H1 (cell line): ENCODE measurements around the gene FAM136A. TPM values are rescaled to one million over a fixed set of nuclear protein-coding genes. Genes with fewer than 3 reads are reported as not detected.

Experiments used
- CBX5 ChIP-seq: fragments of 300-800, 300-1000 bp; sonication (generic); IDR thresholded peaks from 2 replicates; pipeline ENCODE4 v1.7.1; 2016; ENCODE audit warnings: antibody characterized with exemption, low read length, low read depth
- CHD2 ChIP-seq: IDR thresholded peaks from 2 replicates; pipeline ENCODE4 v1.6.1; 2012; ENCODE audit warnings: low read length, improper control_type of control experiment
- CHD7 ChIP-seq: fragments of 300-600 bp; sonication (generic); IDR thresholded peaks from 2 replicates; pipeline ENCODE4 v1.7.1; 2012; ENCODE audit warnings: low read length, moderate library complexity, mild to moderate bottlenecking, inconsistent platforms; ENCODE audit not compliant: insufficient replicate concordance
- EP300 ChIP-seq, 2 experiments: IDR thresholded peaks; 1 replicate in 1 of 2; 2 replicates in 1 of 2; pipeline ENCODE4 v1.6.1; 2011 to 2012; ENCODE audit warnings: low read depth in 2 of 2, low read length in 2 of 2, mild to moderate bottlenecking in 2 of 2, borderline replicate concordance in 1 of 2, inconsistent platforms in 1 of 2, moderate library complexity in 1 of 2
- HDAC2 ChIP-seq, 2 experiments: fragments of 300-600 bp in 1 of 2; sonication (generic) in 1 of 2; IDR thresholded peaks; 2 replicates each; pipeline ENCODE4 v1.6.1; 2011 to 2012; ENCODE audit warnings: low read depth in 2 of 2, low read length in 2 of 2, mild to moderate bottlenecking in 2 of 2, moderate library complexity in 2 of 2, borderline replicate concordance in 1 of 2, inconsistent platforms in 1 of 2
- MAFK ChIP-seq: IDR thresholded peaks from 2 replicates; pipeline ENCODE4 v1.6.1; 2012; ENCODE audit warnings: low read depth, mild to moderate bottlenecking, improper control_type of control experiment, low read length
- MAX ChIP-seq: IDR thresholded peaks from 2 replicates; pipeline ENCODE4 v1.6.1; 2012; ENCODE audit warnings: inconsistent platforms
- POLR2A ChIP-seq, 2 experiments: IDR thresholded peaks; 1 replicate in 1 of 2; 2 replicates in 1 of 2; pipeline ENCODE4 v1.6.1; 2011; ENCODE audit warnings: low read depth in 2 of 2, low read length in 2 of 2, mild to moderate bottlenecking in 2 of 2; ENCODE audit errors: control extremely low read depth in 1 of 2
- POU5F1 ChIP-seq: IDR thresholded peaks from 2 replicates; pipeline ENCODE4 v1.6.1; 2011; ENCODE audit warnings: low read depth, mild to moderate bottlenecking, low read length, moderate library complexity
- RXRA ChIP-seq: IDR thresholded peaks from 2 replicates; pipeline ENCODE4 v1.6.1; 2011; ENCODE audit warnings: low read depth, mild to moderate bottlenecking, low read length, moderate library complexity; ENCODE audit not compliant: insufficient read depth
- SIX5 ChIP-seq: IDR thresholded peaks from 2 replicates; pipeline ENCODE4 v1.6.1; 2011; ENCODE audit warnings: mild to moderate bottlenecking, low read depth, low read length
- SP4 ChIP-seq: IDR thresholded peaks from 2 replicates; pipeline ENCODE4 v1.6.1; 2012; ENCODE audit warnings: low read length, inconsistent platforms
- TEAD4 ChIP-seq: IDR thresholded peaks from 2 replicates; pipeline ENCODE4 v1.6.1; 2012; ENCODE audit warnings: low read depth, low read length, inconsistent platforms, mixed read lengths
- polyA plus RNA-seq, 7 experiments: library from polyadenylated mRNA; depleted of rRNA in 3 of 7; stranded (reverse) in 5 of 7; unstranded in 2 of 7; fragments of >200 nt in 5 of 7; fragments of 200-250 nt in 2 of 7; gene quantifications; 1 replicate in 5 of 7; 2 replicates in 1 of 7; 4 replicates in 1 of 7; pipeline versions ENCODE4 v1.2.1 to v1.2.3, GENCODE V29; 2011 to 2013; ENCODE audit warnings: missing spikeins in 2 of 7, mixed read lengths in 2 of 7
- total RNA-seq: library from RNA; stranded (reverse); fragmentation: NEBNext Ultra II Directional; extraction: Animal tissue kit (Norgen Biotek cat#: 25700); gene quantifications from 2 replicates; pipeline ENCODE4 v1.2.1, GENCODE V29; 2021

The FAM136A gene
- total and polyA plus RNA-seq, 2 of the 8 experiments (the other 6 are each of a cell fraction or from before 2014, with no cell fraction given) = 58.2 to 122 TPM

- TF ChIP-seq CHD7 (no peak), CBX5 (no peak), MAFK (no peak), HDAC2 (IDR thresholded peaks at IDR 0.05; ENCODE audit: borderline replicate concordance in 1 of 2, low read depth in 2 of 2, low read length in 2 of 2) (no peak), RXRA (no peak), EP300 (IDR thresholded peaks at IDR 0.05; ENCODE audit: borderline replicate concordance in 1 of 2, low read depth in 2 of 2, low read length in 2 of 2) (no peak), POLR2A (IDR thresholded peaks at IDR 0.05; ENCODE audit: control extremely low read depth in 1 of 2, low read depth in 2 of 2, low read length in 2 of 2) (no peak), SP4 (no peak), POU5F1 (no peak), SIX5 (no peak), CHD2 (no peak), MAX (no peak), TEAD4 (no peak)
Measured at GRCh38 chr2:70270323-70270722, 31.5 kb downstream of the FAM136A start (continued).
